Measurements from ENCODE around the gene ZNF426. TPM values are rescaled to one million over a fixed set of nuclear protein-coding genes. Genes with fewer than 3 reads are reported as not detected.
"Not testable (repeated sequence)": the region's sequence is repeated elsewhere in the genome, so short reads cannot be mapped to it uniquely, and the experiment has no call there.

The ZNF426 gene
- 20.5 TPM for total RNA-seq

DNA sequence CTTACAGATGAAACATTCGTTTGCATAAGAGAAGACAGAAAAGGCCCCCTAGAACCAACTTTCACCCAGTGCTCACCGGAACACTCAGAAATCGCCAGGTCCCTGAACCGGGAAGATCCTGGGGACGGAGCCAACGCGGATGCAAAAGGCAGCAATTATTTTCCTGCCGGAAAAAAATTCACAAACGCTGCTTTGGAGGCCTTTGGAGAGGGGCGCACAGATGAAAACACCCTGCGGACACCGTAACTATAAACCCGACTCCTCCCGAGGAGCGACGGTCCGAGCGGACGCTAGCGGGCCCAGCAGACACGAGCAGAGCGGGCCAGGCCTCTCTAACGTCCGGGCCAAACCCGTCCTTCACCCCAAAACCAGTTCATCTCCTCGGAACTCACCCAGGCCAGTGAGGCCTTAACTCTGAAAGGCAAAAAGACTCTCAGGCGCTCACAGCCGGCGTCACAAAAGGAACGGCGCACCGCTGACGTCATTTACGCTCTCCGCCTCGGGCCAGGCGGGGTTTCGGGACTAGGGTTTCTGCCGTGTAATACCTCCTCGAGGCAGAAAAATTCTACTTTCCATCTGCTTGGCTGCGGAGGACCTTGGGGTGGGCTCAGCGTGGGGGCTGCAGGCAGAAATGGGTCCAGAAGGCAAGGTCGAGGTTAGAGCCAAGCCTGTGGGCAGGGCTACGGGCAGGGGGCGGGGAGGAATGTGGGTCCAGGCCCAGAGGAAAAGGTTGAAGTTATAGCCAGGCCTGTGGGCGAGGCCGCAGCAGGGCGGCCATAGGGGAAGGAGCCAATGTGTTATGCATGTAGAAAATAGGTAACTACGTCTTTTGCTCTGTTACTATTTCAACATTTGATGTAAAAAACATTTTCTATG is at the start of gene ZNF426:
TSS of gene ZNF426 (minus strand) at position 463 of the 876 bp plus-strand sequence. CDS start 2,413 bp downstream, outside the sequence.
- peak; percentile 90 for DNase-seq (ENCODE audit: low spot score)

DNA sequence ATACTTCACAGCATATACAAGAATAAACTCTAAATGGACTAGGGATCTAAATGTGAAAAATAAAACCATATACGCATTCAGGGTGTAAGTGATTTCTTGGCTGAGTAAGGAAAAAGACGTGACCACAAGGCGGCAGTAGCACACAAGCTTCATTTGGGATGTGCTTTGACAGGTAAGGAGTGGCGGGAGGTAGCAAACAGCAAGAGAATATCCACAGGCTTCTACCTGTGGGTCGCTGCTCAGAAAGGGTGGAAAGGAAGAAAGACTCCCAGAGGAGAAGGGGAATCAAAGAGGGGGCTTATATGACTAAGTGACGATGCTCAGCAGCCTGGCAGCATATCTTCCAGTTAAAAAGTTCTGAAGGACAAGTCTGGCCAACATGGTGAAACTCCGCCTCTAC is 48.3 kb upstream of the ZNF426 start:
- DNase-seq (ENCODE audit: low spot score): peak; percentile 75

DNA sequence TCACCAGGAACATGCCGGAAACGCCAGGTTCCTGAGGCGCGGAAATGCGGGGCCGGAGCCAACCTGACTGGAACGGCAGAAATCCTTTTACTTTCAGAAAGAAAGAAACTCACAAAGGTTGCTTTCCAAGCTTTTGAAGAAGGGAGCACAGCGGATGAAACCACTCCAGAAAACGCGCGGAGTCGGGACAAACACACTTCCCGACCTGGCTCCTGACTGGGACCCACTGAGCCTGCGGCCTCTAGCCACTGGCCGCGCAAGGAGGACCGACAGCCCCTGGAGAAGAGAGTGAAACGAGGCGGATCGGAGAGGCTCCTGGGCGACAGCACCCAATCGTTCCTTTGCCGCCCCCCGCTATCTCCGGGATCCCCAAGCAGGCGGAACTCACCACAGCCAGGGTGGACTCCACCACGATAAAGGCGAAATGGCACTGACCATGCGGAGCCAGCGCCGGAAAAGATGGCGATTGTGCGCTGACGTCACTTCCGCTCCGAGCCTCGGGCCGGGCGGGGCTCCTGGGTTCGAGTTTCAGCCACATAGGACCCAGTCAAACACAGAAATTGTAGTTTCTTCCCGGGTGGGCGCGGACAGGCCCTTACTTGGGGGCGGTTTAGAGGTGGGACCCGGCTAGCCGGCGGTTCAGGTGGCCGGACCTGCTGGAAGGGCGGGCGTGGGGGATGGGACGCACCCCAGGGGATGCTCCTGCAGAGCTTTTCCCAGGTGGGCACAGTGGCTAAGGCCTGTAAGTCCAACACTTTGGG is 45.8 kb upstream of the ZNF426 start, which contains the start of gene ZNF121:
TSS of gene ZNF121 (minus strand) at position 432 of the 761 bp plus-strand sequence. CDS start 16,407 bp downstream, outside the sequence.
- peak; percentile 87 for DNase-seq (ENCODE audit: low spot score)

DNA sequence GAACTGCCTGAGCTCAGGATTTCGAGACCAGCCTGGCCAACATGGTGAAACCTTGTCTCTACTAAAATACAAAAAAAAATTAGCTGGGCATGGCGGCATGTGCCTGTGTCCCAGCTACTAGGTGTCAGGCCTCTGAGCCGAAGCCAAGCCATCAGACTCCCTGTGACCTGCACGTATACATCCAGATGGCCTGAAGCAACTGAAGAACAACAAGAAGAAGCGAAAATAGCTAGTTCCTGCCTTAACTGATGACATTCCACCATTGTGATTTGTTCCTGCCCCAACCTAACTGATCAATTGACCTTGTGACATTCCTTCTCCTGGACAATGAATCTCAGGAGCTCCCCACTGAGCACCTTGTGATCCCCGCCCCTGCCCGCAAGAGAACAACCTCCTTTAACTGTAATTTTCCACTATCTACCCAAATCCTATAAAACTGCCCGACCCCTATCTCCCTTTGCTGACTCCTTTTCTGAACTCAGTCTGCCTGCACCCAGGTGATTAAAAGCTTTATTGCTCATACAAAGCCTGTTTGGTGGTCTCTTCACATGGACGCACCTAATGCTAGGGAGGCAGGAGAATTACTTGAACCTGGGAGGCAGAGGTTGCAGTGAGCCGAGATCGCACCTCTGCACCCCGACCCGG is 43.8 kb upstream of the ZNF426 start:
- not testable (repeated sequence) for DNase-seq (ENCODE audit: low spot score)

DNA sequence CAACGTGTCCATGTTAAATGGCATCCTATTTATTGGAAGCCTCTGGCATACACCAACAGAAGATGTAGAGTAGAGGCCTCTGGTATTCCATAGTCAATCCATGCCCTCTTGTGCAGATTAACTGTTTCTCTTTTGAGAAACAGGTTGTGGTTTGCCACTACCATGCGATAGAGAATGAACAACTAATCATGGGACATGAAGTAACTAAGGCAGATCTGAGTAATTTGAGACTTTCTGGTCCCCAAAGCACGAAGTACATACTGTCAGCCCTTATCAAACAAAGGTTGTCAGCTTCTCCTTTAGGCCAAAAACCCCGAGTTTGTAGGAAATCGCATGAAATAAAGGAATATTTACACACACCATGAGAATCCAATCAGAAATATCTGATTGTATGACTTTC is 42.3 kb upstream of the ZNF426 start:
- DNase-seq (ENCODE audit: low spot score): no peak

DNA sequence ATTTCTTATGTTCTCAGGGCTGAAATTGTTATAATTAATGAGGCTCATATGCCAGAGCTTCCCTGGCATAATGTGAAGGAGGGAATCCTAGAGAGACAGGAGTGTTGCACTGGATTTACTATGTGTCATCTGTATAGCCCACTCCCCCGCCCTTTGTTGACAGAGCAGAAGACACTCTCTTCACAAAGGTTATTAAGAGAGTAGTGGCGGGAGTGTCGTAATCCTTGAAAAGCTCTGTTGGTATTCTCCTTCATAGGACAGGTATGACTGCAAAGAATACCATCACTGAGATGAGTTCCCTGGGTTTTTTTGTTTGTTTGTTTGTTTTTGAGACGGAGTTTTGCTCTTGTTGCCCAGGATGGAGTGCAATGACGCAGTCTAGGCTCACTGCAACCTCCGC is 31.8 kb upstream of the ZNF426 start:
- no peak for DNase-seq (ENCODE audit: low spot score)

DNA sequence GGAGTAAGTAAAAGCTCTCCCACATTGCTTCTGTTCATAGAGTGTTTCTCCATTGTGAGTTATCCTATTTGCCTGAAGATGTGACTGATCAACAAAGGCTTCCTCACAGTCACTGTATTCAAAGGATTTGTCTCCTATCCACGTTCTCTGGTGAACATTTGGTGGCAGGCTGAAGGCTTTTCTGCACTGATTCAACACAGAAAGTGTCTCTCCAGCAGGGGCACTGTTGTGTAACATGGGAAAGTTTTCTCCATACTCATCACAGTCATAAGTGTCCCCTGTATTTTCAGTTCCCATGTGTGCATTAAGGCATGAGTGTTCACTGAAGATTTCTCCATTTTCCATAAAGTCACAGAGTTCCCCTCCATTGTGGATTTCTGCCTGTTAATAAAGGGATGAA is 28.3 kb upstream of the ZNF426 start:
- no peak for DNase-seq (ENCODE audit: low spot score)

DNA sequence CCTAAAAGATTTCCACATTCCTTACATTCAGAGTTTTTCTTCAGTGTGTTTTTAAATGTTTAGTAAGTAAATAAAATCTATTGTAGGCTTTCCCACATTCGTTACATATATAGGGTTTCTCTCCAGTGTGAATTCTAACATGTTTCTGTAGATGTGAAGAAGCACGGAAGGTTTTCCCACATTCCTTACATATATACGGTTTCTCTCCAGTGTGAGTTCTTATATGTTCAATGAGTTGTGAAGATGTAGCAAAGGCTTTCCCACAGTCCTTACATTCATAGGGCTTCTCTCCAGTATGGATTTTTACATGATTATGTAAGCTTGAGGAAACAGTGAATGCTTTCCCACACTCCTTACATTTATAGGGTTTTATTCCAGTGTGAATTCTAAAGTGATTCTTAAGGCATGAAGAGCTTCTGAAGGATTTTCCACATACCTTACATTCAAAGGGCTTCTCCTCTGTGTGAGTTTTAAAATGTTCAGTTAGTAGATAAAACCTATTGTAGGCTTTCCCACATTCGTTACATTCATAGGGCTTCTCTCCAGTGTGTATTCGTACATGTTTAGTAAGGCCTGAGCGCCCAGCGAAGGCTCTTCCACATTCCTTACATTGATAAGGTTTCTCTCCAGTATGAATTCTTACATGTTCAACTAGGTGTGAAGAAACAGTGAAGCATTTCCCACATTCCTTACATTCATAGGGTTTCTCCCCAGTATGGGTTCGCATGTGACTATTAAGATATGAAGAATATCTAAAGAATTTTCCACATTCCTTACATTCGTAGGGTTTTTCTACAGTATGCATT is 27.7 kb upstream of the ZNF426 start:
- no peak for DNase-seq (ENCODE audit: low spot score)

DNA sequence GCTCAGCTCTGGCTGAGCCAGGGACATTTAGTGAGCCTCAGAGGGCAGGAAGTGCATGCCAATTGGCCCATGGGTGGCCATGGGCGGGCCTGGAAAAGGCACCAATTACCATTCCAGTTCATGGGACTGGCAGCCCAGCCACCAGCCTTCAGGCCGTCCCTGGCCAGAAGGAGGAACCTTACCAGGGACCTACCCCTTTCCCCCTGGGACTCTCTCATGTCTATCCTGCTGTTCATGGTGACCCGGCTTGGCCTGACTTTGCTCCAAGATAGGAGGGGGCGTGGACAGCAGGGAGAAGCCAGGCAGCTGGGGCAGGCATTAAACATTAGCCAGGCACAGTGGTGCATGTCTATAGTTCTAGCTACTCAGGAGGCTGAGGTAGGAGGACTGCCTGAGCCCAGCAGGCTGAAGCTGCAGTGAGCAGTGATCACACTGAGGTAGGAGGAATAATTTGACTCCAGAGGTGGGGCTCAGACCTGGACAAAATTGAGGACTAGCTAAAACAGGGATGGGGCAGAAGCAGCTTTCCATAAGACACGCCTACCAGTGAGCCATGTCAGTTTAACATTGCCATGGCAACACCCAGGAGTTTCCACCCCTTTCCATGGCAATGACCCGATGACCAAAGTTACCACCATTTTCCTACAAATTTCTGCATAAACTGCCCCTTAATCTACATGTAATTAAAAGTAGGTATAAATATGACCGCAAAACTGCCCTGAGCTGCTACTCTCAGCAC is 14.3 kb upstream of the ZNF426 start:
- DNase-seq (ENCODE audit: low spot score): no peak

DNA sequence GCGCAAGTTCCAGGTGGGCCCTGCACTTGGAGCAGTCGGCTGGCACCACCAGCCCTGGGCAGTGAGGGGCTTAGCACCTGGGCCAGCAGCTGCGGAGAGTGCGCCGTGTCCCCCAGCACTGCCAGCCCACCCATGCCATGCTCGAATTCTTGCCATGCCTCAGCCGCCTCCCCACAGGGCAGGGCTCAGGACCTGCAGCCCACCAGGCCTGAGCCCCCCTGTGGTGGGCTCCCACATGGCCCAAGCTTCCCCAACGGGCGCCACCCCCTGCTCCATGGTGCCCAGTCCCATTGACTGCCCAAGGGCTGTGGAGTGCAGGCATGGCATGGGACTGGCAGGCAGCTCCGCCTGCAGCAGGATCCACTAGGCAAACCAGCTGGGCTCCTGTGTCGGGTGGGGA is 9.4 kb upstream of the ZNF426 start:
- DNase-seq (ENCODE audit: low spot score): no peak

DNA sequence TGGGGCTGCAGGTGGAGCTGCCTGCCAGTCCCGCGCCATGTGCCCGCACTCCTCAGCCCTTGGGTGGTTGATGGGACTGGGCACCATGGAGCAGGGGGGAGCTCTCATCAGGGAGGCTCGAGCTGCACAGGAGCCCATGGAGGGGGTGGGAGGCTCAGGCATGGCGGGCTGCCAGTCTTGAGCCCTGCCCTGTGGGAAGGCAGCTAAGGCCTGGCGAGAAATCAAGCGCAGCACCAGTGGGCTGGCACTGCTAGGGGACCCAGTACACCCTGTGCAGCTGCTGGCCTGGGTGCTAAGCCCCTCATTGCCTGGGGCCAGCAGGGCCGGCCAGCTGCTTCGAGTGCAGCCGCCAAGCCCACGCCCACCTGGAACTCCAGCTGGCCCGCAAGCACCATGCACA is 2.8 kb upstream of the ZNF426 start:
- DNase-seq (ENCODE audit: low spot score): not testable (repeated sequence)

DNA sequence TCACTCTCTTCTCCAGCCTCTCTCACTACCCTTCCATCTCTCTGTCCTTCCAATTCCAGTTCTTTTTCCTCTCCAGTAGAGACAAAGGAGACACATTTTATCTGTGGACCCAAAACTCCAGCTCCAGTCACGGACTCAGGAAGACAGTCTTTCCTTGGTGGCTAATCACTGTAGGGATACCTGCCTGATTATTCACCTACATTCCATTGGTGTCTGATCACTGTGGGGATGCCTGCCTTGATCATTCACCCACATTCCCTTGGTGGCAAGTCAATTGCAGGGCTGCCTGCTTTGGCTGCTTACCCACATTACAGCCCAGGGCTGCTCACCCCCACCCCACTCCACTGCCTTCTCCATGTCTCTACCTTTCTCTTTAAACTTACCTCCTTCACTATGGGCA is 1.5 kb upstream of the ZNF426 start:
- not testable (repeated sequence) for DNase-seq (ENCODE audit: low spot score)

DNA sequence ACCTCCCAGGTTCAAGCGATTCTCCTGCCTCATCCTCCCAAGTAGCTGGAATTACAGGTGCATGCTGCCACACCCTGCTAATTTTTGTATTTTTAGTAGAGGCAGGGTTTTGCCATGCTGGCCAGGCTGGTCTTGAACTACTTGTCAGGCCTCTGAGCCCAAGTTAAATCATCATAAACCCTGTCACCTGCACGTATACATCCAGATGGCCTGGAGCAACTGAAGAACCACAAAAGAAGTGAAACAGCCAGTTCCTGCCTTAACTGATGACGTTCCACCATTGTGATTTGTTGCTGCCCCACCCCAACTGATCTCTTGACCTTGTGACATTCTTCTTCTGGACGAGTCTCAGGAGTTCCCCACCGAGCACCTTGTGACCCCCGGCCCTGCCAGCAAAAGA is 756 bp upstream of the ZNF426 start:
- DNase-seq (ENCODE audit: low spot score): not testable (repeated sequence)

DNA sequence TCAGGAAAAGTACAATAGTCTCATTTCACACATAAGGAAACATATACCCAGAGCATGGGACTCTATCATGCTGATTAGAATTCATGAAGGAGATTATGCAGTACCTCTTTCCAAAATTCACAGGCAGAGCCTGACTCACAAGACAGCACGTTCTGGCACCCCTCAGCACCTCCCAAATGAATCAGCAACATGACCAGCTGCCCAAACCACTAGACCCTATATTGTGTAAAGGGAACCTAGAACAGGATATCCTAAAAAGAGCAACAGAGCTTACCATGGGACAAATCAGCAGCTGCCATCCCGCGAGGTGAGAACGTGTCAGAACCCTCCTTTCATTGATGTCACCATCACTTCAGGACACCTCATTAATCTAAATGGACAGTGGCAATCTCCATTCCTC is 2.5 kb downstream of the ZNF426 start:
- DNase-seq (ENCODE audit: low spot score): no peak

DNA sequence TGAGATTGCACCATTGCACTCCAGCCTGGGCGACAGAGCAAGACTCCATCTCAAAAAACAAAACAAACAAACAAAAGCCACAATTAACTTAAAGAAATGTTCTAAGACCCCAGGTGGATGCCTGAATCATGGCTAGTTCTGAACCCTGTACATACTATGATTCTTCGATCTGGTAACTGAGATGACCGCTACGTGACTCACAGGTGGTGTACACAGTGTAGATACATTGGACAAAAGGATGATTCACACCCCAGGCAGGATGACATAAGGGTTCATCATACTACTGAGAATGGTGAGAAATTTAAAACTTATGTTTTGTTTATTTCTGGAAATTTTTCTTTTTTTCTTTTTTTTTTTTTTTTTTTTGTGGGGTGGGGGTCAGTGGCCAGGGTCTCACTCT is 6.5 kb downstream of the ZNF426 start:
- DNase-seq (ENCODE audit: low spot score): no peak

DNA sequence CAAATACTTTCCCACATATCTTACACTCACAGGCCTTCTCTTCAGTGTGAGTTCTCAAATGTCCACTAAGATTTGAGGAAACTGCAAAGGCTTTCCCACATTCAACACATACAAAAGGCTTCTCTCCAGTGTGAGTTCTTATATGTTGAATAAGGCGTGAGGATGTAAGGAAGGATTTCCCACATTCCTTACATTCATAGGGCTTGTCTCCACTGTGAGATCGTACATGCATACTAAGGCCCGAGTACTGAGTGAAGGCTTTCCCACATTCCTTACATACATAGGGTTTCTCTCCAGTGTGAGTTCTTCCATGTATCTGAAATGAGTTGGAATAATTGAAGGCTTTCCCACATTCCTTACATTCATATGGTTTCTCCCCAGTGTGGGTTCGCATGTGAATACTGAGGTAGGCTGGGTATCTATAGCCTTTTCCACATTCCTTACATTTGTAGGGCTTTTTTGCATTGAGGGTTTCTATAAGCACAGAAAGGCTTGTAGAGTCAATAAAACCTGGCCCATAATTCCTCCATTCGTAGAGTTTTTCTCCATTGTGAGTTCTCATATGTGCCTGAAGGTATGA is 9.6 kb downstream of the ZNF426 start:
- DNase-seq (ENCODE audit: low spot score): no peak

DNA sequence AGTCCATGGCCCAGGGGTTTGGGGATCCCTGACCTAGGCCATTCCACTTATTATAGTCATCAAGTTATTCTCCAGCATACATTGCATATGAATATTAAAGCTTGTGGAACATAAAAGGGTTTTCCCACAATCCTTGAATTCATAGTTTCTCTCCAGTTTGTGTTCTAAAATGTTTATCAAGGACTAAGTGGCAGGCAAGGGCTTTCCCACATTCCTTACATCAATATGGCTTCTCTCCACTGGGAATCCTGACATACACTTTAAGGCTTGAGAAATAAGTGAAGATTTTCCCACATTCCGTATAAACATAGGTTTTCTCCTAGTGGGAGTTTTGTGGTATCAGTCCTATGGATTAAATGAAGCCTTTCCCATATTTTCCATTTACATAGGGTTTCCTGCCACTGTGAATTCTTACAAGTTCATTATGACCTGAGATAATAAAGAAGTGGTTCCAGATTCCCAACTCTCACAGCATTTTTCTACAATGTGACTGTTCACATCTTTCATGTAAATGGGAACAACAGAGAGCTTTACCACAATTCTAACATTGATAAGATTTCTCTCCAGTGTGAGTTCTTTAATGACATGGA is 14.5 kb downstream of the ZNF426 start:
- DNase-seq (ENCODE audit: low spot score): no peak

DNA sequence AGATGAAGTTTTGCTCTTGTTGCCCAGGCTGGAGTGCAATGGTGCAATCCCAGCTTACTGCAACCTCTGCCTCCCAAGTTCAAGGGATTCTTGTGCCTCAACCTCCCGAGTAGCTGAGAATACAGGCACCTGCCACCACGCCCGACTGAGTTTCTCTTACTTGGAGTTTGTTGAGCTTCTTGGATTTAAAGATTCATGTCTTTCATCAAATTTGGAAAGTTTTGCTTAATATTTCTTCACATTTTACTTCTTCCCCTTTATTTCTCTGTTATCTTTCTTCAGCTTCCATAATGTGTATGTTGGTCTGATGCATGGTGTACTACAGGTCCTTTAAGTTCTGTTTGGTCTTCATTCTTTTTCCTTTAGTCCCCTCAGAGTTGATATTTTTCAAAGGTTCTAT is 31.2 kb downstream of the ZNF426 start:
- DNase-seq (ENCODE audit: low spot score): no peak

DNA sequence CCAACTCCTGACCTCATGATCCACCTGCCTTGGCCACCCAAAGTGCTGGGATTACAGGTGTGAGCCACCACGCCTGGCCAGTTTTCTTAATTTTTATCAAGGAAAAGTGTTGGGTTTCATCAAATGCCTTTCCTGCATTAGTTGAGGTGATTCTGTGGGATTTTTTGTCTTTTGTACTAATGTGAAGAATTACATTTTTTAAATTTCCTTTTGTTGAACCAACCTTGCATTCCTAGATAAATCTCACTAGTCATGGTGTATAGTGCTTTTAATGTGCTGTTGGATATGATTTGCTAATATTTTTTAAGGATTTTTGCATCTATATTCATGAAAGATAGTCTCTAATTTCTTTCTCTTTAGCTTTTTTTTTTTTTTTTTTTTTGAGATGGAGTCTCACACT is 37.6 kb downstream of the ZNF426 start:
- no peak for DNase-seq (ENCODE audit: low spot score)
